Psoas muscle (tissue), 8 donors: ENCODE results near the gene PLXNC1. TPM values are rescaled to one million over a fixed set of nuclear protein-coding genes. Genes with fewer than 3 reads are reported as not detected.

Experiments used
- ATAC-seq, 4 donors: fragments of 200-7000 bp; cut with Tn5 transposase; one replicate each; pipeline ENCODE4 v1.9.1; 2020; ENCODE audit warnings: moderate library complexity in 3 of 4, mild to moderate bottlenecking in 2 of 4
- DNase-seq, 2 donors: peaks; one replicate each; pipeline ENCODE4 v3.0.0-alpha.2; 2020
- H3K27ac ChIP-seq: fragments of 200-600 bp; one replicate; pipeline ENCODE4 v1.8.0; 2022
- H3K27me3 ChIP-seq, 3 donors: fragments of 200-600 bp in 1 of 3; one replicate each; pipeline versions ENCODE4 v1.6.1 to v1.8.0; 2013 to 2022; ENCODE audit warnings: low read length in 2 of 3, mild to moderate bottlenecking in 2 of 3, moderate library complexity in 1 of 3; ENCODE audit not compliant: insufficient read depth in 3 of 3
- H3K36me3 ChIP-seq, 2 donors: fragments of 200-600 bp in 1 of 2; one replicate each; pipeline versions ENCODE4 v1.6.1 to v1.8.0; 2013 to 2022; ENCODE audit warnings: low read depth in 1 of 2, mild to moderate bottlenecking in 1 of 2, moderate library complexity in 1 of 2; ENCODE audit not compliant: insufficient read depth in 1 of 2
- H3K4me1 ChIP-seq: fragments of 200-600 bp; one replicate; pipeline ENCODE4 v1.8.0; 2022
- H3K4me3 ChIP-seq: fragments of 200-600 bp; one replicate; pipeline ENCODE4 v1.8.0; 2022; ENCODE audit warnings: mild to moderate bottlenecking
- H3K9me3 ChIP-seq: fragments of 200-600 bp; one replicate; pipeline ENCODE4 v1.8.0; 2022
- CTCF ChIP-seq: fragments of 200-600 bp; IDR thresholded peaks from one replicate; pipeline ENCODE4 v1.8.0; 2022; ENCODE audit warnings: antibody characterized with exemption
- WGBS, 3 donors: extraction: QIAGEN DNeasy Blood & Tissue Kit; methylation state at CpG; one replicate each; pipeline versions ENCODE4 v1.1.6 to v1.1.7; 2013; 5-methylcytosine and 5-hydroxymethylcytosine counted together
- intact Hi-C, 2 donors: fragments of 100-400 bp; cut with DNase I; formaldehyde crosslinking; loops; one replicate each; pipeline versions ENCODE4 v1.11.0 to v1.14.2; 2022
- polyA plus RNA-seq, 3 donors: library from polyadenylated mRNA; stranded (reverse); fragments of 200-250 nt; gene quantifications; one replicate each; pipeline ENCODE4 v1.2.3, GENCODE V29; 2013
- total RNA-seq, 4 donors: library from RNA; stranded (reverse); fragmentation: NEBNext Ultra II Directional in 2 of 4; extraction: Animal tissue kit (Norgen Biotek cat#: 25700) in 2 of 4; gene quantifications; one replicate each; pipeline versions ENCODE4 v1.2.1 to v1.2.4, GENCODE V29; 2021 to 2023
- donor health status: healthy with polysubstance abuse.
- donor health status: DM: no; HTN: no; CAD: no; lungs with moderate emphysema.
- donor health status: Bipolar disorder and iron deficiency.
- donor health status: healthy.
- donor health status: DM: yes; HTN: yes; CAD: no.
- donor health status: DM: no; HTN: no; CAD: no.
- donor health status: DM: no; HTN: no; CAD: no.
- donor health status: DM: yes; HTN: yes; CAD: no.

The PLXNC1 gene
- total and polyA plus RNA-seq, 7 donors, result 0.18 to 4.0 (median 0.52) TPM

DNA sequence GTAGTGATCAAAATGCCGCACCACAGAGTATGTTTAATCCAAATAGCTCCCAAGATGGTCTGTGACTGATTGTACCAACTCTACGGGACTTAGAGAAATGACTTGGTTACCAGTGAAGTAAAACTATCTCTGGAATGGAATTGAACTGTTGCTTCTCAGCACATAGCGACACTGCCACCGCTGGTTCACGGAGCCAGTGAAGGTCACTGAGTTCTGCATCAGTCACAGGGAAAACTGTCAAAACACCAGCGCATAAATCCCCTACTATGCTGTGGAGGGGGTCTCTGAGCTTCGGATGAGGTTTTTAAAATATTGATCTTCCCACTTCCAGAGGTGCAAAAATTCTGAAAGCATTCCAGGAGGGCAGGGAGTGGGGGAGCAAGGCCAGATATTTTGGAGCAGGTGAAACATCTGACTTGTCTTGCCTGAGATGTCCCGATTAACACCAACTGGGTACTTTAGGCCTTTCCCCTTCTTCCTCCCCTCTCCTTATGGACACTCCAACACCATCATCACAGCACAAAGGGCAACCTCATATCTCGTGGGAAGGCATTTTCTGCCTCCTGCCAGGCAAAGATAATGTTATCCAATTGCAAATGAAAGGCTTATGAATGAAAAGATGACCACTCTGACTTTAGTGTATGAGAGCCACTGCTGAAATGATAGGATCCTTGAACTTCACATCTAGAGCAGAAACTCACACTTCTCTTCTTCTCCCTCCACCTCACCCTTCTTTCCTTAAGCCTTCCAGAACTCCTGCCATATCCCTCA, 2.0 kb upstream of the PLXNC1 start:
- H3K4me3 ChIP-seq, result no peak overlapping the region
- intact Hi-C loops, result loop anchor here in 1 of 2 donors (5.0 to 10.0 kb wide), 2 partner anchors 288 to 386 kb away; no protein-coding TSS in a partner anchor
- TF ChIP-seq CTCF, result no peak
- no peaks in the 10 kb centered on the region for H3K4me1 ChIP-seq
- DNase-seq, result no peak
- H3K27ac ChIP-seq, result no peak overlapping the region
- ATAC-seq, result no peak
- 73 to 80% (median 74%) methylated on average over 9 of the region's 9 CpGs for WGBS, 3 donors
- no peaks in the 10 kb centered on the region for H3K9me3 ChIP-seq
- H3K27me3 ChIP-seq, result peaks cover 0 to 51% (median 13%) of the 10 kb centered on the region in 3 donors
- no peaks in the 10 kb centered on the region for H3K36me3 ChIP-seq

GRCh38 chr12:94147387-94147990, 888 bp upstream of the PLXNC1 start:
- 54 to 61% (median 55%) methylated on average over 13 of the region's 13 CpGs for WGBS, 3 donors
- no peak for TF ChIP-seq CTCF
- Histone ChIP-seq H3K9me3 (no peaks in the 10 kb centered on the region), H3K27me3 (peaks cover 0 to 51% (median 13%) of the 10 kb centered on the region in 3 donors), H3K36me3 (no peaks in the 10 kb centered on the region), H3K4me3 (peak overlapping the region; percentile 69), H3K27ac (no peak overlapping the region), H3K4me1 (no peaks in the 10 kb centered on the region)
- DNase-seq (no peak), ATAC-seq (no peak)
- intact Hi-C loops, result loop anchor here in 1 of 2 donors (5.0 to 10.0 kb wide), 2 partner anchors 287 to 385 kb away; no protein-coding TSS in a partner anchor

DNA sequence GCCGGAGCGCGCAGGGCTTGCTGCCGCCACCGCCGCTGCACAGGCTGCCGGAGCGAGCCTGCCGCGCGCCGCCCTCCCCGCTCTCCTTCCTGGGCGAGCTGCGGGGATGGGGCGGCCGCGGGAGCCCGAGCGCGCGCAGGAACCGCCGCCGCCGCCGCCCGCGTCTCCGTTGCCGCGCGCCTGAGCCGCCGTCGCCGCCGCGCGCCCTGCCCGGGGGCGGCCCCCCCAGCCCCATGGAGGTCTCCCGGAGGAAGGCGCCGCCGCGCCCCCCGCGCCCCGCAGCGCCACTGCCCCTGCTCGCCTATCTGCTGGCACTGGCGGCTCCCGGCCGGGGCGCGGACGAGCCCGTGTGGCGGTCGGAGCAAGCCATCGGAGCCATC, 352 bp downstream of the PLXNC1 start:
- peak overlapping the region; percentile 69 for H3K4me3 ChIP-seq
- DNase-seq, result peak in 1 of 2 donors; percentile 70
- no peak for ATAC-seq
- TF ChIP-seq CTCF, result no peak
- no peaks in the 10 kb centered on the region for H3K9me3 ChIP-seq
- WGBS, 3 donors, result 0 to 1% (median 0%) methylated on average over 20 to 62 of the region's 62 CpGs
- no peaks in the 10 kb centered on the region for H3K36me3 ChIP-seq
- no peaks in the 10 kb centered on the region for H3K4me1 ChIP-seq
- intact Hi-C loops, result loop anchor here in 1 of 2 donors (5.0 to 10.0 kb wide), 2 partner anchors 286 to 384 kb away; no protein-coding TSS in a partner anchor
- H3K27me3 ChIP-seq, result peaks cover 0 to 51% (median 13%) of the 10 kb centered on the region in 3 donors
- no peak overlapping the region for H3K27ac ChIP-seq

GRCh38 chr12:94149119-94149780, 873 bp downstream of the PLXNC1 start:
- peak; percentile 19 for TF ChIP-seq CTCF
- ATAC-seq, result peak; percentile 40 to 67 (median 64)
- 1% methylated on average over 61 to 76 of the region's 76 CpGs for WGBS, 3 donors
- Histone ChIP-seq H3K36me3 (no peaks in the 10 kb centered on the region), H3K27me3 (peaks cover 0 to 51% (median 13%) of the 10 kb centered on the region in 3 donors), H3K4me3 (peak overlapping the region; percentile 69), H3K9me3 (no peaks in the 10 kb centered on the region), H3K4me1 (no peaks in the 10 kb centered on the region), H3K27ac (no peak overlapping the region)
- DNase-seq, result peak in 1 of 2 donors; percentile 41
- intact Hi-C loops, result loop anchor here in 1 of 2 donors (5.0 to 10.0 kb wide), 2 partner anchors 286 to 383 kb away; no protein-coding TSS in a partner anchor
